ENCODE results near the gene SNX33.

SNX33 gene

DNA sequence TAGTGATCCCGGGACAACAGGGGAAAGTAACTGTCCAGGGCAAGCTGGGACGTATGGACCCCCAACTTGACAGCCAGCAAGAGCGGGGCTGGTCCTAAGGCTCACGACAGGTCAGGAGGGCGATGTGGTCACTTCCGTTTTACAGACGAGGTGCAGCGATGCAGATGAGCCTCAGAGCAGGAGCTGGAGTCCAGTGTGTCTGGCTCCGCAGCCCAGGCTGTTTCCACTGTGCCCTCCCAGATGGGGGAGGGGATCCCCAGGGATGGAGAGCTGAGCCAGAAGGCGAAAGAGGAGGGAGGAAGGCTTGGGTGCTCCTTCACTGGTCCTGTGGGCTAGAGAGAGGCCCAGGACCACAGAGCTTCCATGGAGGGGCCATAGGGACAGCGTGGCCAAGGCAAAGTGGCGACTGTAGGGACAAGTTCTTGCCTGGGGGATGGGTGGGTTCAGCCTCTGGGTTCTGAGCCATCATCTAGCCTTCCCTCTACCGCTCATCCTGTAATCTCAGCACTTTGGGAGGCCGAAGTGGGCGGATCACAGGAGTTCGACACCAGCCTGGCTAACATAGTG, 5.7 kb downstream of the SNX33 start:
- Histone ChIP-seq H3K27me3 (ENCODE audit: insufficient read depth, low read length, poor library complexity, severe bottlenecking) (no peaks in the 10 kb centered on the region), H2AFZ (ENCODE audit: low read length) (no peak overlapping the region), H3K36me3 (ENCODE audit: insufficient read depth, low read length) (no peaks in the 10 kb centered on the region), H3K4me2 (ENCODE audit: low read depth, low read length, poor library complexity, severe bottlenecking) (peak overlapping the region; percentile 81), H3K9ac (ENCODE audit: low read depth, low read length, poor library complexity, severe bottlenecking) (peak overlapping the region; percentile 72), H3K9me2 (replicated peaks; ENCODE audit: low read depth, low read length) (no peaks in the 10 kb centered on the region), H3K4me3 (ENCODE audit: low read length, poor library complexity, severe bottlenecking) (peak overlapping the region; percentile 66), H3F3A (ENCODE audit: low read depth) (peaks cover 2% of the 10 kb centered on the region; the same call in 1 of the 2 replicates), H3K79me2 (ENCODE audit: insufficient read depth, low read length) (peaks cover 19% of the 10 kb centered on the region; the same call in 1 of the 2 replicates), H3K4me1 (ENCODE audit: insufficient read depth, low read length, poor library complexity, severe bottlenecking) (peaks cover 35% of the 10 kb centered on the region), H4K20me1 (ENCODE audit: insufficient read depth, low read length, poor library complexity, severe bottlenecking) (no peaks in the 10 kb centered on the region), H3K9me3 (ENCODE audit: insufficient read depth, low read depth, low read length) (no peaks in the 10 kb centered on the region)
- TF ChIP-seq EZH2phosphoT487 (IDR thresholded peaks at IDR 0.05; ENCODE audit: borderline replicate concordance) = no peak
- TF ChIP-seq, protein P1, sequence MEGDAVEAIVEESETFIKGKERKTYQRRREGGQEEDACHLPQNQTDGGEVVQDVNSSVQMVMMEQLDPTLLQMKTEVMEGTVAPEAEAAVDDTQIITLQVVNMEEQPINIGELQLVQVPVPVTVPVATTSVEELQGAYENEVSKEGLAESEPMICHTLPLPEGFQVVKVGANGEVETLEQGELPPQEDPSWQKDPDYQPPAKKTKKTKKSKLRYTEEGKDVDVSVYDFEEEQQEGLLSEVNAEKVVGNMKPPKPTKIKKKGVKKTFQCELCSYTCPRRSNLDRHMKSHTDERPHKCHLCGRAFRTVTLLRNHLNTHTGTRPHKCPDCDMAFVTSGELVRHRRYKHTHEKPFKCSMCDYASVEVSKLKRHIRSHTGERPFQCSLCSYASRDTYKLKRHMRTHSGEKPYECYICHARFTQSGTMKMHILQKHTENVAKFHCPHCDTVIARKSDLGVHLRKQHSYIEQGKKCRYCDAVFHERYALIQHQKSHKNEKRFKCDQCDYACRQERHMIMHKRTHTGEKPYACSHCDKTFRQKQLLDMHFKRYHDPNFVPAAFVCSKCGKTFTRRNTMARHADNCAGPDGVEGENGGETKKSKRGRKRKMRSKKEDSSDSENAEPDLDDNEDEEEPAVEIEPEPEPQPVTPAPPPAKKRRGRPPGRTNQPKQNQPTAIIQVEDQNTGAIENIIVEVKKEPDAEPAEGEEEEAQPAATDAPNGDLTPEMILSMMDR (conservative IDR thresholded peaks at IDR 0.05; ENCODE audit: low read length) = no peak

DNA sequence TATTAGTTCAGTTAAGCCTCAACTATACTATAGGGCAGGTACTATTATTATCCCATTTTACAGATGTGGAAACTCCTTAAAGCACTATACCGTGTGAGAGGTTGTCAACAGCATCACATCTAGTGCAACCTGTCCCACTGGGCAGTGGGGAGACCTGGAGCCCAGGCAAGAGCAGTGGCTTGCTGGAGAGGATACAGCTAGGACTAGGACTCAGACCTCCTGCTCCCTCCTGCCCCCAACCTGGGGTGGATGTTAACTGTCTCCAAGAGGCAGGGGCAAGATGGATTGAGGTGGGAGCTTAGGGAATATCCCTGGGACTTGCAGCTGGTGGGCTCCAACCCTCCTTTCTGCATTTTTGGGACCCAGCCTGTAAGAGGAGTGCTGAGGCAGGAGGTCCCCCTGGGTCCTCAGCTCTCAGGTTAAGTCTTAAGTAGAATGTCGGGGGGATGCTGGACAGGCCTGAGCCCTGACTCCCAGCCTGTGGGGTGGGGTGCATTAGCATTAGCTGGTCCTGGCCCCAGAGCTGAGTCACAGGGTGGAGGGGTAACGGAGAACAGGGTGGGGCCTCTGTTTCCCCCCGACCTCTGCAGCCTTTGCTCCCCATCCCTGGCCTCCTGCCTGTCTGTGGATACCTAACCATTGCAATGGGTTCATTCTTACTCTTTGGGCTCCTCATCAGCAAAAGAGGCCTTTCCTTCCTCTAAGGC, 6.6 kb downstream of the SNX33 start:
- H3K9me3 ChIP-seq (ENCODE audit: insufficient read depth, low read depth, low read length) = no peaks in the 10 kb centered on the region
- H4K20me1 ChIP-seq (ENCODE audit: insufficient read depth, low read length, poor library complexity, severe bottlenecking) = no peaks in the 10 kb centered on the region
- H3K4me2 ChIP-seq (ENCODE audit: low read depth, low read length, poor library complexity, severe bottlenecking) = peak overlapping the region; percentile 11
- H3K79me2 ChIP-seq (ENCODE audit: insufficient read depth, low read length) = peaks cover 19% of the 10 kb centered on the region; the same call in 1 of the 2 replicates
- H3K4me1 ChIP-seq (ENCODE audit: insufficient read depth, low read length, poor library complexity, severe bottlenecking) = peaks cover 31% of the 10 kb centered on the region
- no peaks in the 10 kb centered on the region for H3K9me2 ChIP-seq (replicated peaks; ENCODE audit: low read depth, low read length)
- H3F3A ChIP-seq (ENCODE audit: low read depth) = no peaks in the 10 kb centered on the region
- TF ChIP-seq EZH2phosphoT487 (IDR thresholded peaks at IDR 0.05; ENCODE audit: borderline replicate concordance) = no peak
- H3K4me3 ChIP-seq (ENCODE audit: low read length, poor library complexity, severe bottlenecking) = no peak overlapping the region
- no peak overlapping the region for H2AFZ ChIP-seq (ENCODE audit: low read length)
- H3K9ac ChIP-seq (ENCODE audit: low read depth, low read length, poor library complexity, severe bottlenecking) = no peak overlapping the region
- H3K27me3 ChIP-seq (ENCODE audit: insufficient read depth, low read length, poor library complexity, severe bottlenecking) = no peaks in the 10 kb centered on the region
- no peaks in the 10 kb centered on the region for H3K36me3 ChIP-seq (ENCODE audit: insufficient read depth, low read length)

DNA sequence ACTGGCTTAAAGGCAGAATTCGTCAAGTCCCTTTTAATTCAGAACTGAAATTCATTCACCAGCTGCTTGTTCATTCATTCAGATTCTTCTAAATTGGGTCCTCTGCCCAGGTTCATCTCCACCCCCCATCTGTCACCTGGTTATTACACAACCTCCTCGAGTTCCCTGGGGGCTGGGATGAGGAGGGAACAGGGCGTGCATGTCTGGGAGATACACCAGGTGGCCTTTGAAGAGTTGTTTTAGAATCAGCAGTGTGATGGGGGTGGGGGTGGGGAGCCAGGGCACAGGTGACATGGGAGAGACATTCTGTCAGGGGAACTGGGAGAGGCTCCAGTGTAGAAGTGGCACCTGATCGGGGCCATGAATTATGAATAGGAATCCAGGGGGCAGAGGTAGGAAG, 8.2 kb downstream of the SNX33 start:
- Histone ChIP-seq H3K9me3 (ENCODE audit: insufficient read depth, low read depth, low read length) (no peaks in the 10 kb centered on the region), H3K4me1 (ENCODE audit: insufficient read depth, low read length, poor library complexity, severe bottlenecking) (peaks cover 25% of the 10 kb centered on the region), H3K27me3 (ENCODE audit: insufficient read depth, low read length, poor library complexity, severe bottlenecking) (no peaks in the 10 kb centered on the region), H3K9me2 (replicated peaks; ENCODE audit: low read depth, low read length) (no peaks in the 10 kb centered on the region), H3F3A (ENCODE audit: low read depth) (no peaks in the 10 kb centered on the region), H3K9ac (ENCODE audit: low read depth, low read length, poor library complexity, severe bottlenecking) (no peak overlapping the region), H3K36me3 (ENCODE audit: insufficient read depth, low read length) (no peaks in the 10 kb centered on the region), H3K4me3 (ENCODE audit: low read length, poor library complexity, severe bottlenecking) (no peak overlapping the region), H2AFZ (ENCODE audit: low read length) (no peak overlapping the region), H3K79me2 (ENCODE audit: insufficient read depth, low read length) (peaks cover 19% of the 10 kb centered on the region; the same call in 1 of the 2 replicates), H3K4me2 (ENCODE audit: low read depth, low read length, poor library complexity, severe bottlenecking) (no peak overlapping the region), H4K20me1 (ENCODE audit: insufficient read depth, low read length, poor library complexity, severe bottlenecking) (no peaks in the 10 kb centered on the region)
- no peak for TF ChIP-seq EZH2phosphoT487 (IDR thresholded peaks at IDR 0.05; ENCODE audit: borderline replicate concordance)
- TF ChIP-seq, protein P1 (conservative IDR thresholded peaks at IDR 0.05; ENCODE audit: low read length) = no peak

All from Loucy (cell line).